Choroid plexus epithelial cell (primary cell): ENCODE results near the gene VPS33A.

Source experiments
- DNase-seq: peaks from one replicate; pipeline ENCODE4 v3.0.0-alpha.2; 2010; ENCODE audit warnings: low read depth
- H3K4me3 ChIP-seq: 2 replicates; pipeline ENCODE4 v1.5.1; 2011; ENCODE audit warnings: low read depth, mild to moderate bottlenecking, control low read depth, low read length, moderate library complexity
- TF ChIP-seq, protein P1 (sequence below): conservative IDR thresholded peaks from 2 replicates; pipeline ENCODE4 v1.5.1; 2011; ENCODE audit warnings: low read depth, mild to moderate bottlenecking, control low read depth, inconsistent platforms, low read length, moderate library complexity

Gene VPS33A

DNA sequence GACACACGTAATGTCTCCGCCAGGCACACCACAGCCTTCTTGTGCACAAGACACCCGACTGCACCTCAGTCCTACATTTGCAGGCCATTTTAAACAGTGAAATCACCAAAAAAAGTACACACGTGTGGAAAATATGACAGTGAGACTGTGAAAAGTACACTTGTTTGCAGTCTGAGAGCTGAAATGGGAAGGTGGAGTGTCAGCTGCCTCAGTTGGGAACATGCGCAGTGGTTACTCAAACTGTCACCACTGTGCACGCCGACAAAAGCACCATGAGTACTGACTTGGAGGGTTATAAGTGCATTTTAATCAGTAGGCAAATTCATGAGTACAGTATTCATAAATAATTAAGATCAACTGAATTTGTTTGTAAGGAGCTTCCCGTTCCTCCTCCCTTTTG is 15.8 kb downstream of the VPS33A start:
- TF ChIP-seq, protein P1, sequence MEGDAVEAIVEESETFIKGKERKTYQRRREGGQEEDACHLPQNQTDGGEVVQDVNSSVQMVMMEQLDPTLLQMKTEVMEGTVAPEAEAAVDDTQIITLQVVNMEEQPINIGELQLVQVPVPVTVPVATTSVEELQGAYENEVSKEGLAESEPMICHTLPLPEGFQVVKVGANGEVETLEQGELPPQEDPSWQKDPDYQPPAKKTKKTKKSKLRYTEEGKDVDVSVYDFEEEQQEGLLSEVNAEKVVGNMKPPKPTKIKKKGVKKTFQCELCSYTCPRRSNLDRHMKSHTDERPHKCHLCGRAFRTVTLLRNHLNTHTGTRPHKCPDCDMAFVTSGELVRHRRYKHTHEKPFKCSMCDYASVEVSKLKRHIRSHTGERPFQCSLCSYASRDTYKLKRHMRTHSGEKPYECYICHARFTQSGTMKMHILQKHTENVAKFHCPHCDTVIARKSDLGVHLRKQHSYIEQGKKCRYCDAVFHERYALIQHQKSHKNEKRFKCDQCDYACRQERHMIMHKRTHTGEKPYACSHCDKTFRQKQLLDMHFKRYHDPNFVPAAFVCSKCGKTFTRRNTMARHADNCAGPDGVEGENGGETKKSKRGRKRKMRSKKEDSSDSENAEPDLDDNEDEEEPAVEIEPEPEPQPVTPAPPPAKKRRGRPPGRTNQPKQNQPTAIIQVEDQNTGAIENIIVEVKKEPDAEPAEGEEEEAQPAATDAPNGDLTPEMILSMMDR = no peak
- DNase-seq = no peak
- H3K4me3 ChIP-seq = no peak overlapping the region

DNA sequence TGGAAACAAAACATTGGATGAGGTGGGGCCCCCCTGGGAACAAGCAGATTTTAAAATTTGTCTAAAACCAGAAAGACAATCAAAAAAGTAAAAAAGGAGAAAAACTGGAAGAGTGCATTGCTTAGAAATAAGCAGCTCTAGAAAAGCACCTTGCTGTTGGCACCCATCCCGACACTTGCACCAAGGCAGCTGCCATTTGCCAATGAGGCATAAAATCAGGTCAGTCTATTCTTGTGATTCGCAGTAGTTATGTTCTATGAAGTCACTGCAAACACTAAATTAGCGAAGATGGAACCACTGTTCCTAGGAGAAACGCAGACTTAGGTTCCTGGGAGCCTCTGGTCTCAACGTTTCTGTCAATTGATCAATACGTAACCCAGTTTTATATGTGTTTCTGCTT is 16.2 kb downstream of the VPS33A start:
- TF ChIP-seq, protein P1 = no peak
- no peak overlapping the region for H3K4me3 ChIP-seq

DNA sequence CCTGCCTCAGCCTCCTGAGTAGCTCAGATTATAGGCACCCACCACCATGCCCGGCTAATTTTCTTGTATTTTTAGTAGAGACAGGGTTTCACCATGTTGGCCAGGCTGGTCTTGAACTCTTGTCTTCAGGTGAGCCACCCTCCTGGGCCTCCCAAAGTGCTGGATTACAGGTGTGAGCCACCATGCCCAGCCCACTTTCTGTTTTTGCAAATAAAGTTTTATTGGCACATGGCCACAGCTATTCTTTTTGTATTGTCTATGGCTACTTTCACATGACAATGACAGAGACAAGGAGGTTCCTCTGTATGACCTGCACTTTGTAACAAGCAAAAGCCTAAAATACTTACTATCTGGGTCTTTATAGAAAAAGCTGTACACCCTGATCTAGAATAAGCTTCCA is 20.7 kb downstream of the VPS33A start:
- H3K4me3 ChIP-seq = no peak overlapping the region
- TF ChIP-seq, protein P1 = no peak
- DNase-seq = no peak

More for the DNA sequence above, 16.2 kb downstream of the VPS33A start:
- no peak for DNase-seq

- H3K4me3 ChIP-seq = no peak overlapping the region
- TF ChIP-seq, protein P1 = no peak
- no peak for DNase-seq
Observed at GRCh38 chr12:122244565-122245371, 21.5 kb downstream of the VPS33A start.

GRCh38 chr12:122243965-122244364 is 22.3 kb downstream of the VPS33A start:
- no peak for DNase-seq
- no peak overlapping the region for H3K4me3 ChIP-seq
- TF ChIP-seq, protein P1 = no peak

GRCh38 chr12:122238861-122239260 is 27.4 kb downstream of the VPS33A start:
- TF ChIP-seq, protein P1 = no peak
- H3K4me3 ChIP-seq = no peak overlapping the region
- DNase-seq = no peak

DNA sequence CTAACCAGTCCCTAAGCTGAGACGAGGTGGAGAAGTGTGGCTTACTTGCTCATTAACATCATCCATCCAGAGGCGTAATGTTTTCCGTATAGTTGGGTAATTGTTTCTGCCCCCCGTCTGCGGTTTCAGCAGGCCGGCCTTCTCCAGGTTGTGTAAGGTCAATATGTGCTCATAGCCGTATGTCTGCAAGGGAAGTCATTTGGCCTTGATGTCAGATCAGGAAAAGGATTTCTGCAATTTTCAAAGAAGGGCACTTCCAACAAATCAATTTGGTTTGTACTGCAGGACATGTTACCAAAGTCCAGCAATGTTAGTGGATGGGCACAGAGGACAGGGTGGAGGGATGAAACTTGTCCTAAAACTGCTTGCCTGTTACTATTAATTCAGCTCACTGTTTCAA is 30.6 kb downstream of the VPS33A start:
- TF ChIP-seq, protein P1 = no peak
- no peak overlapping the region for H3K4me3 ChIP-seq
- no peak for DNase-seq
